IPS-18c (cell line): ENCODE results near the gene RANBP3.
"Not testable (repeated sequence)": the region's sequence is repeated elsewhere in the genome, so short reads cannot be mapped to it uniquely, and the experiment has no call there.

Experiments
- H3K4me3 ChIP-seq: 2 replicates; pipeline ENCODE4 v1.7.0; 2013; ENCODE audit warnings: low read depth, mild to moderate bottlenecking, low read length, moderate library complexity; ENCODE audit not compliant: insufficient read depth
- H3K9me3 ChIP-seq: one replicate; pipeline ENCODE4 v1.6.1; 2013; ENCODE audit warnings: mild to moderate bottlenecking, low read length, moderate library complexity; ENCODE audit not compliant: control insufficient read depth, insufficient read depth

Gene RANBP3

DNA sequence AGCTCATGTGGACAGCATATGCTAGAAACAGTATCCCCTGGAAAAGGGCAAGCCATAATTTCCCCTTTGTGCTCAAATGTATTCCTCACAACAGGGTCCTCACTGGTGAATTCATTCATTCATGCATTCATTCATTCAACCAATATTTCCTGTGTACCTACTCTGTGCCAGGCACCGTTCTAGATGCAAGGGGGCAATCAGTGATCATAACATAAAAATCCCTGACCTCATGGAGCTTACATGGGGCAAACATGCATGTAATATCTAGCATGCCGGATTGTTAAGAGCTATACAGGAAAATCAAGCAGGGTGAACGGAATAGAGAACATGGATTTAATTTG, 2.6 kb downstream of the RANBP3 start:
- H3K9me3 ChIP-seq: no peaks in the 10 kb centered on the region
- H3K4me3 ChIP-seq: no peak overlapping the region

- Histone ChIP-seq H3K4me3 (no peak overlapping the region), H3K9me3 (no peaks in the 10 kb centered on the region)
Measured at GRCh38 chr19:5974721-5975387, 3.1 kb downstream of the RANBP3 start.

- H3K4me3 ChIP-seq: no peak overlapping the region
- H3K9me3 ChIP-seq: no peaks in the 10 kb centered on the region
Measured at GRCh38 chr19:5973867-5974635, 3.9 kb downstream of the RANBP3 start.

DNA sequence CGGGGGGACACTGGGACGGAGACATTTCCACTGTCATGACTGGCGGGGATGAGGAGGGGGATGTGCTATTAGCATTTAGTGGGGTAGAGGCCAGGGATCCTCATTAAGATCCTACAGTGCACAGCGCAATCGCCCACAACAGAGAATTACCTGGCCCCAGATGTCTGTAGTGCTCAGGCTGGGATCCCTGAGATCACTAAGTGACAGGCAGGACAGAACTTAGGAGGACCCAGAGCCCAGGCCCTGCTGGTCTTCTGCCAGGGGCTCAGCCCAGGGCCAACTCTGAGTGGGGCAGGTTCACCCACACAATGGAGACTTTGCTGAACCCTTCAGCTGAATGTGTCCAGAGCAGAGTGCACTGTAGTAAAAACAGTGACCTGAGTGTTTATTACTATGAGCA, 4.6 kb downstream of the RANBP3 start:
- no peaks in the 10 kb centered on the region for H3K9me3 ChIP-seq

DNA sequence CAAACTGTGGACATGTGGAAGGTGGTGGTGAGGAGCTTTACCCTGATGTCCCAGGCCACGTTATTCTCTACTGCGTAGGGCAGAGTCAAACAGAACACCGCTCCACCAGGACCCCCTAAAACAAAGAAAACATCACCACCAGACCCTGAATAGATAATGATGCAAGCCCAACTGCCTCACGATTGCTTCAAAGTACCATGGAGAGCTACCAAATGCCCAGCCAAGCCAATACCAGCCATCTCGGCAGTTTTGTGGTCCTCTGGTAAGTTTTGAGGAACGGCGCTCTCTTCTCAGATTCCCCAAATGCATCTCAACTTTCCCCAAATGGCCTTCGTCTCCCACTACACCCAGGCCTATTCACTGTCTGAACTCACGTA, 5.6 kb downstream of the RANBP3 start:
- H3K9me3 ChIP-seq: no peaks in the 10 kb centered on the region
- no peak overlapping the region for H3K4me3 ChIP-seq

More for the DNA sequence above, 4.6 kb downstream of the RANBP3 start:
- H3K4me3 ChIP-seq: no peak overlapping the region

GRCh38 chr19:5971714-5972354, 6.1 kb downstream of the RANBP3 start:
- no peak overlapping the region for H3K4me3 ChIP-seq
- no peaks in the 10 kb centered on the region for H3K9me3 ChIP-seq

DNA sequence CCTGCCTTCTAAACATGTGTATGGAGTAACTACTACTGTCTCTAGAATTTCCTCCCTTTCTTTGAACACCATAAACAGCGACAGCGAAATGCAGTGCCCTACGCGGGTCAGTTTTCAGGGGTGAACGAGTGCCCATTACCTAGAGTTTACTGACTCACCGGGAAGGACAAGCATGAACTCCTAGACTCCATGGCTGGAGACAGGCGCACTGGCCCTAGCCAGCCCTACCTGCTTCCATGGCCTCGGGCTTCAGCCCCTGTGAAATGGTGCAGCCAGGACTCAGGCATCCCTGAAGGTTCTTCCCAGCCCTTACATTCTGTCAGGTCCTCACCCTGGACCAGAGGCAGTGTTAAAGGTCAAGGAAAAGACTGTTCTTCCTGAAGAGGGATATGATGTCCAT, 8.5 kb downstream of the RANBP3 start:
- Histone ChIP-seq H3K9me3 (no peaks in the 10 kb centered on the region), H3K4me3 (no peak overlapping the region)

DNA sequence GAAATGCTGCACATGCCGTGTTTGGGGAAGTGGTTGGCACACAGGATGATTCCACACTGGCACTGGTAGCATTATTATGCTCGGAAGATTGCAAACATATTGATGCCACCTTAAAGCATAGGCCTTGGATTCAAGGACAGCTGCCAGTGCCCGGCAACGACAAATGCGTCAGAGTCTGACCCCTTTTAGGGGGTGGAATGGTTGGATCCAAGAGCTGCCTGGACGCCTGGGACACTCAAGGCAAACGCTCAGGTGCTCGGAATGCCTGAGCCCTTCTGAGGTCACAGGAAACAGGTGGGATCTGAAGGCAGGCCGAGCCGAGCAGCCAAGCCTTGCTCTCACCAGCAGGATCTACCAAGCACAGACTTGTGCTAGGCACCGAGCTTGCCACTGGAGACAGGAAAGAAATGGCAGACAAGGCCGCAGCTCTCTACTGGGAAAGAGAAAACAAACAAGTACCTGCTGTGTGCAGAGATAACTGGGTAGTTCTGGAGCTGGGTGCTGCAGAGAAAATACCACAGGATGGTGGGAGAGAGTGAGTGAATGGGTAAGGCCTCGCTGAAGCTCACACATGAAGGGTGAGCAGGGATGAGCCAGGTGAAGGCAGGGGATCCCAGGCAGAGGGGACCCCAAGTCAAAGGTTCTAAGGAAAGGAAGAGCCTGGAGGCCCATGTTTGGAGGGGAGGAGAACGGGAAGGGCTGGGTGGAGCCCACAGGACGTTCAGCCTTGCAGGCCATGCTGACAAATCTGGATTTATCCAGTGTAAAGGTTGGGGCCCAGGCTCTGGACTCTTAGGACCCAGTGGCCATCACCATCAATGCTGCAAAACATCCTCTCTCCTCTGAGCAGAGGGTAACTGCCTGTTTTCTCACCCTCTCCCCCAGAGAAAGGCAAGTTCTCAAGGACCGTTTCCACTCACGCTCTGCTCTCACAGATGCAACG, 9.2 kb downstream of the RANBP3 start:
- H3K9me3 ChIP-seq: no peaks in the 10 kb centered on the region
- peak overlapping the region; percentile 5; the same call in 1 of the 2 replicates for H3K4me3 ChIP-seq

GRCh38 chr19:5967994-5968430, 9.9 kb downstream of the RANBP3 start:
- no peak overlapping the region for H3K4me3 ChIP-seq
- no peaks in the 10 kb centered on the region for H3K9me3 ChIP-seq

DNA sequence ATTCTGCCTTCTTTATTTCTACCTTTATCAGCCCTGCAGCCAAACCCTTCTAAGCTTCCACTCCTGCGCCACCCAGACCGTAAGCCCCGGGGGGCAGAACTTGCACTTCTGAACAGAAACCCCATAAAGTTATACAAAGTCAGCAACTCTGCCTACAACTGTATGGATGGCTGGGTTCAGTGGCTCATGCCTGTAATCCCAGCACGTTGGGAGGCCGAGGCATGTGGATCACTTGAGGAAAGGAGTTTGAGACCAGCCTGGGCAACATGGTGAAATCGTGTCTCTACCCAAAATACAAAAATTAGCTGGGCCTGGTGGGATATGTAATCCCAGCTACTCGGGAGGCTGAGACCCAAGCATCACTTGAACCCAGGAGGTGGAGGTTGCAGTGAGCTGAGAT, 10.4 kb downstream of the RANBP3 start:
- Histone ChIP-seq H3K9me3 (no peaks in the 10 kb centered on the region), H3K4me3 (no peak overlapping the region)

DNA sequence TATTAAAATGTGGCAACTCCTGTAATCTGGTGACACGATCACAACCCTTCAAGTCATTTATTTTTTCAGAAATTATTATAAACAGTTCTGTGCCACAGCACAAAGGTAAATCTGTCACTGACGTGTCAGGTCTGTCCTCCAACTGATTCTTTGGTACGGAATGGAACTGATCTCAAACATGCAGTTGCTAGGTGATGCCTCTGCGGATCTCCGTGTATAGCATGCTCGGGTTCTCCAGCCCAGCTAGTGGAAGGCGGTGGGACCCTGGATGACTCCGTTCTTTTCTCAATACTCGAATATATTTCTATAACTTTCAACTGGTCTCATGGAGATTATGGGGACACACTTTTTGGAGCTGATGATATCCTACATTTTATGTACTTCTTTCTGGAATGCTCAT, 11.0 kb downstream of the RANBP3 start:
- Histone ChIP-seq H3K4me3 (no peak overlapping the region), H3K9me3 (no peaks in the 10 kb centered on the region)

GRCh38 chr19:5966215-5966614, 11.7 kb downstream of the RANBP3 start:
- no peak overlapping the region for H3K4me3 ChIP-seq

GRCh38 chr19:5964816-5965565, 12.9 kb downstream of the RANBP3 start:
- no peak overlapping the region for H3K4me3 ChIP-seq
- no peaks in the 10 kb centered on the region for H3K9me3 ChIP-seq

More at GRCh38 chr19:5966215-5966614, 11.7 kb downstream of the RANBP3 start:
- H3K9me3 ChIP-seq: no peaks in the 10 kb centered on the region

- H3K4me3 ChIP-seq: no peak overlapping the region
- H3K9me3 ChIP-seq: no peaks in the 10 kb centered on the region
Measured at GRCh38 chr19:5963855-5964254, 14.1 kb downstream of the RANBP3 start.

DNA sequence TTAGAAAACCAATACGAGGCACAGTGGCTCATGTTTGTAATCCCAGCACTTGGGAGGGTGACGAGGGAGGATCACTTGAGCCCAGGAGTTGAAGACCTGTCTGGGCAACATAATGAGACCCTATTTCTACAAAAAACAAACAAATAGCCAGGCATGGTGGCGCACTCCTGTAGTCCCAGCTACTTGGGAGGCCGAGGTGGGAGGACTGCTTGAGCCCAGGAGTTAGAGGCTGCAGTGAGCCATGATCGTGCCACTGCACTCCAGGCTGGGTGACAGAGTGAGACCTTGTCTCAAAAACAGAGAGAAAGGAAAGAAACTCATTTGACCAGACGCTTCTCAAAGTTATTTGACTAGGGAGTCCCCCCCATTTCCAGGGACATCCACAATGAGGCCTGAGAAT, 14.7 kb downstream of the RANBP3 start:
- H3K4me3 ChIP-seq, H3K9me3 ChIP-seq: not testable (repeated sequence)

GRCh38 chr19:5961969-5962945, 15.7 kb downstream of the RANBP3 start:
- no peaks in the 10 kb centered on the region for H3K9me3 ChIP-seq
- no peak overlapping the region for H3K4me3 ChIP-seq
